ENCODE measurements around the gene DNAJC27.

GRCh38 chr2:24955232-24955631 is 16.5 kb downstream of the DNAJC27 start:
- TF ChIP-seq CTCF (IDR thresholded peaks at IDR 0.05): no peak
- TF ChIP-seq GATA2 (CRISPR knock-in tag; IDR thresholded peaks at IDR 0.05): no peak
- TF ChIP-seq POLR2AphosphoS5 (IDR thresholded peaks at IDR 0.05; ENCODE audit: low read depth, low read length): no peak
- no peak for TF ChIP-seq FOXJ3 (CRISPR knock-in tag; IDR thresholded peaks at IDR 0.05)
- TF ChIP-seq TAF1 (IDR thresholded peaks at IDR 0.05; ENCODE audit: borderline replicate concordance, low read depth, low read length): no peak
- no peak for TF ChIP-seq FOXM1 (IDR thresholded peaks at IDR 0.05; ENCODE audit: low read depth)
- no peak for TF ChIP-seq TCF12 (IDR thresholded peaks at IDR 0.05)
- TF ChIP-seq GABPA (IDR thresholded peaks at IDR 0.05; ENCODE audit: low read depth): no peak
